Measurements from ENCODE around the gene PODNL1. TPM values are rescaled to one million over a fixed set of nuclear protein-coding genes. Genes with fewer than 3 reads are reported as not detected.

The PODNL1 gene
- total and polyA plus RNA-seq, 2 of the 8 experiments (the other 6 are each of a cell fraction or from before 2014, with no cell fraction given), result 1.0 to 1.5 TPM

- no peak for FAIRE-seq
- Histone ChIP-seq H2BK15ac (ENCODE audit: low read length) (no peak overlapping the region), H3K23ac (ENCODE audit: insufficient read length) (no peak overlapping the region), H3K4ac (replicated peaks; ENCODE audit: insufficient read length, low read depth, low read length) (no peak overlapping the region), H3K4me1 (replicated peaks in 1 of 4; ENCODE audit: control insufficient read depth in 3 of 4, insufficient read depth in 4 of 4, low read length in 3 of 4) (peaks cover 6 to 23% (median 16%) of the 10 kb centered on the region in 4 experiments), H2BK120ac (replicated peaks; ENCODE audit: low read depth, low read length) (no peak overlapping the region), H4K20me1 (replicated peaks in 1 of 2; ENCODE audit: control insufficient read depth in 1 of 2, insufficient read depth in 2 of 2, low read length in 2 of 2) (no peaks in the 10 kb centered on the region), H4K91ac (replicated peaks; ENCODE audit: insufficient read length, low read length) (peak overlapping the region; percentile 42), H3K79me1 (ENCODE audit: low read depth, low read length) (no peaks in the 10 kb centered on the region), H3K79me2 (ENCODE audit: control insufficient read depth in 1 of 2, insufficient read depth in 2 of 2, low read length in 2 of 2) (no peaks in the 10 kb centered on the region), H2BK5ac (ENCODE audit: low read depth, low read length) (no peak overlapping the region), H4K8ac (ENCODE audit: extremely low read depth, insufficient read depth, low read length) (peak overlapping the region; percentile 19; the same call in 1 of the 2 replicates), H3K56ac (replicated peaks; ENCODE audit: insufficient read length, low read depth, low read length) (no peak overlapping the region), H3K23me2 (ENCODE audit: low read depth, low read length) (no peaks in the 10 kb centered on the region), H3K9me3 (ENCODE audit: insufficient read depth in 2 of 2, low read depth in 1 of 2, low read length in 1 of 2) (no peaks in the 10 kb centered on the region), H3K36me3 (ENCODE audit: control insufficient read depth in 2 of 4, insufficient read depth in 4 of 4, low read length in 3 of 4) (no peaks in the 10 kb centered on the region), H2BK20ac (ENCODE audit: low read length) (no peak overlapping the region), H4K5ac (ENCODE audit: insufficient read length, low read depth, low read length) (no peak overlapping the region), H3K9ac (replicated peaks in 1 of 4; ENCODE audit: extremely low read depth in 1 of 4, low read depth in 3 of 4, low read length in 3 of 4) (no peak overlapping the region), H3K14ac (ENCODE audit: insufficient read length) (no peak overlapping the region), H2AK5ac (ENCODE audit: low read depth, low read length) (no peak overlapping the region), H3K4me2 (ENCODE audit: insufficient read depth in 1 of 2, low read depth in 2 of 2, low read length in 2 of 2) (no peak overlapping the region), H3K4me3 (ENCODE audit: extremely low read depth in 1 of 4, insufficient read depth in 2 of 4, low read depth in 3 of 4, low read length in 4 of 4) (no peak overlapping the region), H2BK12ac (ENCODE audit: low read depth, low read length) (no peak overlapping the region), H3K27me3 (replicated peaks in 1 of 4; ENCODE audit: control insufficient read depth in 3 of 4, extremely low read depth in 1 of 4, insufficient read depth in 3 of 4, low read length in 3 of 4) (no peaks in the 10 kb centered on the region), H2AFZ (ENCODE audit: low read length) (no peak overlapping the region), H3K18ac (ENCODE audit: extremely low read depth, low read length) (no peak overlapping the region), H3K27ac (ENCODE audit: low read depth, low read length) (no peak overlapping the region)
- CTCF ChIA-PET (ENCODE audit: partially characterized antibody), result interaction anchor here (0.6 to 8.7 kb wide), 13 partner anchors 8 to 187 kb away, joined by 3 to 76 read pairs (median 4); partner anchors contain the start of genes IL27RA, MISP3 and PALM3
- no peak for TF ChIP-seq KDM5A (IDR thresholded peaks at IDR 0.05; ENCODE audit: low read length)
- TF ChIP-seq SIN3A (conservative IDR thresholded peaks at IDR 0.05 in 1 of 2, IDR thresholded peaks at IDR 0.05 in 1 of 2; ENCODE audit: low read depth in 1 of 2, low read length in 2 of 2), result no peak
- no peak for TF ChIP-seq CHD1 (IDR thresholded peaks at IDR 0.05; ENCODE audit: low read depth, low read length)
- no peak for TF ChIP-seq EZH2 (IDR thresholded peaks at IDR 0.05; ENCODE audit: low read depth, low read length, severe bottlenecking)
- POLR2A ChIA-PET (ENCODE audit: partially characterized antibody), result interaction anchor here (0.7 to 1.5 kb wide), 5 partner anchors 12 to 170 kb away, joined by 3 to 4 read pairs (median 3); partner anchors contain the start of gene RFX1
- DNase-seq (ENCODE audit: low read depth in 1 of 2, low spot score in 2 of 2), result no peak
- 86% methylated on average over 24 of the region's 26 CpGs; no CpG with 5 or more reads in 1 of the 2 experiments for WGBS, 2 experiments (ENCODE audit: extremely low coverage in 1 of 2, insufficient coverage in 1 of 2, insufficient read length in 1 of 2, insufficient replicate concordance in 2 of 2, low coverage in 1 of 2, low lambda C conversion rate in 2 of 2, missing lambda C conversion rate in 1 of 2)
These were observed 53.3 kb downstream of the PODNL1 start for GRCh38 chr19:13884726-13885591.

Data from H1 (cell line).